Measurements from ENCODE around the gene POMGNT1.

POMGNT1 gene

GRCh38 chr1:46181343-46182260 lies 16.6 kb downstream of the POMGNT1 start:
- no peak for DNase-seq

- peak in 1 of 2 donors; percentile 24 for DNase-seq
Observed at GRCh38 chr1:46180082-46180616, 18.1 kb downstream of the POMGNT1 start.

GRCh38 chr1:46179138-46180081 lies 18.8 kb downstream of the POMGNT1 start:
- peak; percentile 77 to 87 for DNase-seq

GRCh38 chr1:46176211-46176865 lies 21.9 kb downstream of the POMGNT1 start, which contains the start of gene P3R3URF:
Gene P3R3URF, minus strand, starts transcription at chr1:46176488. Its CDS starts 17 bp downstream, at chr1:46176471.
- no peak for DNase-seq

GRCh38 chr1:46175243-46175642 lies 23.0 kb downstream of the POMGNT1 start:
- no peak for DNase-seq

- no peak for DNase-seq
Observed at GRCh38 chr1:46174448-46175231, 23.6 kb downstream of the POMGNT1 start, which contains the start of gene TSPAN1. Gene TSPAN1, plus strand, starts transcription at chr1:46175087. Its CDS starts 6,021 bp downstream, at chr1:46181108.

GRCh38 chr1:46173361-46173856 lies 24.8 kb downstream of the POMGNT1 start:
- DNase-seq, result no peak

- DNase-seq, result no peak
Observed at GRCh38 chr1:46172321-46172720, 25.9 kb downstream of the POMGNT1 start.

- no peak for DNase-seq
Observed at GRCh38 chr1:46171871-46172270, 26.4 kb downstream of the POMGNT1 start.

- DNase-seq, result no peak
Observed at GRCh38 chr1:46171351-46171750, 26.9 kb downstream of the POMGNT1 start.

GRCh38 chr1:46169811-46170454 lies 28.3 kb downstream of the POMGNT1 start:
- no peak for DNase-seq

GRCh38 chr1:46168477-46168876 lies 29.8 kb downstream of the POMGNT1 start:
- no peak for DNase-seq

- DNase-seq, result no peak
Observed at GRCh38 chr1:46166521-46167462, 31.4 kb downstream of the POMGNT1 start.

GRCh38 chr1:46160212-46160611 lies 38.0 kb downstream of the POMGNT1 start:
- DNase-seq, result no peak

GRCh38 chr1:46159516-46159915 lies 38.7 kb downstream of the POMGNT1 start:
- no peak for DNase-seq

GRCh38 chr1:46158312-46159281 lies 39.6 kb downstream of the POMGNT1 start:
- DNase-seq, result no peak

- no peak for DNase-seq
Observed at GRCh38 chr1:46157916-46158311, 40.3 kb downstream of the POMGNT1 start.

- no peak for DNase-seq
Observed at GRCh38 chr1:46153732-46154131, 44.5 kb downstream of the POMGNT1 start.
